A549 (cell line): ENCODE measurements around the gene OBSCN.

Experiments used
- BHLHE40 ChIP-seq: IDR thresholded peaks from 2 replicates; pipeline ENCODE4 v1.6.1; 2012; ENCODE audit warnings: low read depth, low read length, inconsistent platforms
- CHD4 ChIP-seq: fragments of 200-600 bp; sonication (generic); IDR thresholded peaks from 2 replicates; pipeline ENCODE4 v1.6.1; 2016; ENCODE audit warnings: antibody characterized with exemption, mild to moderate bottlenecking, borderline replicate concordance
- EP300 ChIP-seq, 2 experiments: fragments of >200 bp; sonication (Bioruptor Twin); formaldehyde crosslinking; IDR thresholded peaks; 2 replicates in 1 of 2; 3 replicates in 1 of 2; pipeline ENCODE4 v1.6.1; 2016 to 2017
- MAFK ChIP-seq: fragments of 450-650 bp; IDR thresholded peaks from 2 replicates; pipeline ENCODE4 v1.6.1; 2014; ENCODE audit not compliant: partially characterized antibody
- NFE2L2 ChIP-seq: fragments of 150-350 bp; conservative IDR thresholded peaks from 2 replicates; pipeline ENCODE4 v1.6.1; 2014; ENCODE audit warnings: low read length
- NPAS2 ChIP-seq: fragments of 250-450 bp; sonication (Bioruptor Pico); IDR thresholded peaks from 2 replicates; pipeline ENCODE4 v1.8.0; 2022; ENCODE audit warnings: mild to moderate bottlenecking, moderate library complexity, borderline replicate concordance
- POLR2A ChIP-seq: IDR thresholded peaks from 2 replicates; pipeline ENCODE4 v1.6.1; 2012; ENCODE audit warnings: mild to moderate bottlenecking, low read length
- SMC3 ChIP-seq: fragments of >200 bp; sonication (Bioruptor Twin); formaldehyde crosslinking; IDR thresholded peaks from 3 replicates; pipeline ENCODE4 v1.6.1; 2018; ENCODE audit warnings: inconsistent platforms
- TF ChIP-seq, protein P1 (sequence below): fragments of 150-350 bp; IDR thresholded peaks from 2 replicates; pipeline ENCODE4 v1.6.1; 2014; ENCODE audit warnings: low read depth, mild to moderate bottlenecking, low read length
- TF ChIP-seq, protein P2 (sequence below): fragments of >200 bp; sonication (Bioruptor Twin); formaldehyde crosslinking; IDR thresholded peaks from 3 replicates; pipeline ENCODE4 v1.5.1; 2016
- TF ChIP-seq, protein P3 (sequence below): fragments of 200-600 bp; sonication (generic); IDR thresholded peaks from 2 replicates; pipeline ENCODE4 v1.6.1; 2016; ENCODE audit warnings: antibody characterized with exemption, mild to moderate bottlenecking, moderate library complexity

DNA sequence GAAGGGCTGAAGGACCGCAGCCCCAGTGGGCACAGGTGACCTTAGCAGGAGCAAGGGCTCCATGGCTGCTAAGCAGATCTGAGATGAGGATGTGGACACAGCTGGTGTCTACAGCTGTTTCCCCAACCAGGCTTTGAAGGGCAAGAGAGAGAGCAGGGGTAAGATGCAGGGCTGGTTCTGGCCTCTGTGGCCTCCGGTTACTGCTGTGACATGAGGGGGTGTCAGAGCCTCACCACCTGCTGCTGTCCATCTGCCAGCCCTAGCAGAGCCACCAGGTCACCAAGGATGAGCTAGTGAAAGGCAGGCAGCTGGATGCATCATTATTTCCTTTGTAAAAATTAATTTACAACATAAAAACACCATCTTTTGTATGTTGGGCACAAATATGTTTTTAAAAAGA lies 33.4 kb downstream of the OBSCN start:
- no peak for TF ChIP-seq NFE2L2
- TF ChIP-seq, protein P1, sequence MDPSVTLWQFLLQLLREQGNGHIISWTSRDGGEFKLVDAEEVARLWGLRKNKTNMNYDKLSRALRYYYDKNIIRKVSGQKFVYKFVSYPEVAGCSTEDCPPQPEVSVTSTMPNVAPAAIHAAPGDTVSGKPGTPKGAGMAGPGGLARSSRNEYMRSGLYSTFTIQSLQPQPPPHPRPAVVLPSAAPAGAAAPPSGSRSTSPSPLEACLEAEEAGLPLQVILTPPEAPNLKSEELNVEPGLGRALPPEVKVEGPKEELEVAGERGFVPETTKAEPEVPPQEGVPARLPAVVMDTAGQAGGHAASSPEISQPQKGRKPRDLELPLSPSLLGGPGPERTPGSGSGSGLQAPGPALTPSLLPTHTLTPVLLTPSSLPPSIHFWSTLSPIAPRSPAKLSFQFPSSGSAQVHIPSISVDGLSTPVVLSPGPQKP = no peak
- no peak for TF ChIP-seq CHD4
- TF ChIP-seq, protein P2, sequence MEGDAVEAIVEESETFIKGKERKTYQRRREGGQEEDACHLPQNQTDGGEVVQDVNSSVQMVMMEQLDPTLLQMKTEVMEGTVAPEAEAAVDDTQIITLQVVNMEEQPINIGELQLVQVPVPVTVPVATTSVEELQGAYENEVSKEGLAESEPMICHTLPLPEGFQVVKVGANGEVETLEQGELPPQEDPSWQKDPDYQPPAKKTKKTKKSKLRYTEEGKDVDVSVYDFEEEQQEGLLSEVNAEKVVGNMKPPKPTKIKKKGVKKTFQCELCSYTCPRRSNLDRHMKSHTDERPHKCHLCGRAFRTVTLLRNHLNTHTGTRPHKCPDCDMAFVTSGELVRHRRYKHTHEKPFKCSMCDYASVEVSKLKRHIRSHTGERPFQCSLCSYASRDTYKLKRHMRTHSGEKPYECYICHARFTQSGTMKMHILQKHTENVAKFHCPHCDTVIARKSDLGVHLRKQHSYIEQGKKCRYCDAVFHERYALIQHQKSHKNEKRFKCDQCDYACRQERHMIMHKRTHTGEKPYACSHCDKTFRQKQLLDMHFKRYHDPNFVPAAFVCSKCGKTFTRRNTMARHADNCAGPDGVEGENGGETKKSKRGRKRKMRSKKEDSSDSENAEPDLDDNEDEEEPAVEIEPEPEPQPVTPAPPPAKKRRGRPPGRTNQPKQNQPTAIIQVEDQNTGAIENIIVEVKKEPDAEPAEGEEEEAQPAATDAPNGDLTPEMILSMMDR = no peak
- TF ChIP-seq SMC3 = no peak
- TF ChIP-seq NPAS2 = no peak
- TF ChIP-seq, protein P3, sequence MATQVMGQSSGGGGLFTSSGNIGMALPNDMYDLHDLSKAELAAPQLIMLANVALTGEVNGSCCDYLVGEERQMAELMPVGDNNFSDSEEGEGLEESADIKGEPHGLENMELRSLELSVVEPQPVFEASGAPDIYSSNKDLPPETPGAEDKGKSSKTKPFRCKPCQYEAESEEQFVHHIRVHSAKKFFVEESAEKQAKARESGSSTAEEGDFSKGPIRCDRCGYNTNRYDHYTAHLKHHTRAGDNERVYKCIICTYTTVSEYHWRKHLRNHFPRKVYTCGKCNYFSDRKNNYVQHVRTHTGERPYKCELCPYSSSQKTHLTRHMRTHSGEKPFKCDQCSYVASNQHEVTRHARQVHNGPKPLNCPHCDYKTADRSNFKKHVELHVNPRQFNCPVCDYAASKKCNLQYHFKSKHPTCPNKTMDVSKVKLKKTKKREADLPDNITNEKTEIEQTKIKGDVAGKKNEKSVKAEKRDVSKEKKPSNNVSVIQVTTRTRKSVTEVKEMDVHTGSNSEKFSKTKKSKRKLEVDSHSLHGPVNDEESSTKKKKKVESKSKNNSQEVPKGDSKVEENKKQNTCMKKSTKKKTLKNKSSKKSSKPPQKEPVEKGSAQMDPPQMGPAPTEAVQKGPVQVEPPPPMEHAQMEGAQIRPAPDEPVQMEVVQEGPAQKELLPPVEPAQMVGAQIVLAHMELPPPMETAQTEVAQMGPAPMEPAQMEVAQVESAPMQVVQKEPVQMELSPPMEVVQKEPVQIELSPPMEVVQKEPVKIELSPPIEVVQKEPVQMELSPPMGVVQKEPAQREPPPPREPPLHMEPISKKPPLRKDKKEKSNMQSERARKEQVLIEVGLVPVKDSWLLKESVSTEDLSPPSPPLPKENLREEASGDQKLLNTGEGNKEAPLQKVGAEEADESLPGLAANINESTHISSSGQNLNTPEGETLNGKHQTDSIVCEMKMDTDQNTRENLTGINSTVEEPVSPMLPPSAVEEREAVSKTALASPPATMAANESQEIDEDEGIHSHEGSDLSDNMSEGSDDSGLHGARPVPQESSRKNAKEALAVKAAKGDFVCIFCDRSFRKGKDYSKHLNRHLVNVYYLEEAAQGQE = no peak
- TF ChIP-seq EP300 (IDR thresholded peaks at IDR 0.05) = no peak
- no peak for TF ChIP-seq MAFK
- TF ChIP-seq BHLHE40 = no peak
- TF ChIP-seq POLR2A = no peak
